ENCODE data around the gene ARHGAP44. TPM values are rescaled to one million over a fixed set of nuclear protein-coding genes. Genes with fewer than 3 reads are reported as not detected.
"Not testable (repeated sequence)": the region's sequence is repeated elsewhere in the genome, so short reads cannot be mapped to it uniquely, and the experiment has no call there.

ARHGAP44 gene
- total RNA-seq, 1 donor: 2.3 TPM

DNA sequence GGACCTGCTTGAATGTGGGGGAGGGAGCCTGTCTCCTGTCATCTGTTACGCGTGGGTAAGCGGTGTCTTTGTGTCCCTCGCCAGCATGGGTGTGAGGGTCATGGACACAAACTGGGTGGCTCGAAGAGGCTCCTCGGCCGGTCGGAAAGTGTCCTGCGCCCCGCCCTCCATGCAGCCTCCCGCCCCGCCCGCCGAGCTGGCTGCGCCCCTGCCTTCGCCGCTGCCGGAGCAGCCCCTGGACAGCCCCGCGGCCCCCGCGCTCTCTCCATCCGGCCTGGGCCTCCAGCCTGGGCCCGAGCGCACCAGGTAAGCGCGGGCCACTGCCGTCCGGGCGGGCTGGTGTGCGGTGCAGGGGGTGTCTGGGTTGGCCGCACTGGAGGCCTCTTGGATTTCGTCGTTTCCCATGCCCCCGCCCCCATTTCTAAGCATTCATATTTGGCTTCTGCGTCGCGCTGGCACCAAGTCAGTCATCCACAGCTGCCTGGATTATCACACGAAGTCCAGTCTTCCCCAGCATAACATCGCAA lies 184.8 kb downstream of the ARHGAP44 start:
- H3K4me3 ChIP-seq (ENCODE audit: low read depth, low read length): peak overlapping the region; percentile 13
- peak; percentile 10 for DNase-seq (ENCODE audit: low read depth)
- TF ChIP-seq, protein P1, sequence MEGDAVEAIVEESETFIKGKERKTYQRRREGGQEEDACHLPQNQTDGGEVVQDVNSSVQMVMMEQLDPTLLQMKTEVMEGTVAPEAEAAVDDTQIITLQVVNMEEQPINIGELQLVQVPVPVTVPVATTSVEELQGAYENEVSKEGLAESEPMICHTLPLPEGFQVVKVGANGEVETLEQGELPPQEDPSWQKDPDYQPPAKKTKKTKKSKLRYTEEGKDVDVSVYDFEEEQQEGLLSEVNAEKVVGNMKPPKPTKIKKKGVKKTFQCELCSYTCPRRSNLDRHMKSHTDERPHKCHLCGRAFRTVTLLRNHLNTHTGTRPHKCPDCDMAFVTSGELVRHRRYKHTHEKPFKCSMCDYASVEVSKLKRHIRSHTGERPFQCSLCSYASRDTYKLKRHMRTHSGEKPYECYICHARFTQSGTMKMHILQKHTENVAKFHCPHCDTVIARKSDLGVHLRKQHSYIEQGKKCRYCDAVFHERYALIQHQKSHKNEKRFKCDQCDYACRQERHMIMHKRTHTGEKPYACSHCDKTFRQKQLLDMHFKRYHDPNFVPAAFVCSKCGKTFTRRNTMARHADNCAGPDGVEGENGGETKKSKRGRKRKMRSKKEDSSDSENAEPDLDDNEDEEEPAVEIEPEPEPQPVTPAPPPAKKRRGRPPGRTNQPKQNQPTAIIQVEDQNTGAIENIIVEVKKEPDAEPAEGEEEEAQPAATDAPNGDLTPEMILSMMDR (IDR thresholded peaks at IDR 0.05; ENCODE audit: insufficient read depth, low read length): no peak

DNA sequence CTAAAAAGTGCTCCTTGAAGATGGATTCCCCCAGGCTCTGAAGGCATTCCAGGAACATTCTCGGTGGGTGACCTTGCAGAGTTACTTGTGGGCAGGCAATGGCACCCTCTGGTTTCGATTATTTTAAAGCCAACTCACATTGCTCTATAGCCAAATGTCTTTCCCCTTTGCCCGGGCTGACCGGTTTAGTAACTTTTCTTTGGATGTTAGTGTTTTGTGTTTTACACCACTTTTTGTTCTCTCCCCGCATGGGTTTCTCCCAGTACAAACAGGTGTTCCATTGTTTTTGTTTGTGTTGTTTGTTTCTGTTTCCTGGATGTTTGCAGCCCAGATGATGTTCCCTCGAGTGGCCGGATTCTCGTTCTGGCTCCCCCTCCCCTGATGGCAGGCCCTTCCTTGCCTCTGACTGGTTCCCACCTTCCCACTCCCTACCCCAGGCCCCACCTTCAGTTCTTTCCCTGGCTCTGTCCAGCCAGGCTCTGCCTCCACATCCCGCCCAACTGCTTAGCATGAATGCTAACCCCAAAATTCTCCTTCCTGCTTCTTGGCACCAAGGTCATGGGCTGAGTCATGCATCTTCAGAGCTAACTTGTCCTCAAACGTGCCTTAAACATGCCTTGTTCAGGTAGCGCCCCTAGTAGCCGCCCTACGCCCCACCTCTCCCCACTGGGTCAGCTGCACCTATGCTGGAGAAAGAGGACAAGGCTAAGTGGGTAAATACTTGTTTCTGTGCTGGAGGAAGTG lies 187.9 kb downstream of the ARHGAP44 start:
- DNase-seq (ENCODE audit: low read depth): peak; percentile 20
- H3K4me3 ChIP-seq (ENCODE audit: low read depth, low read length): no peak overlapping the region
- TF ChIP-seq, protein P1 (IDR thresholded peaks at IDR 0.05; ENCODE audit: insufficient read depth, low read length): no peak

DNA sequence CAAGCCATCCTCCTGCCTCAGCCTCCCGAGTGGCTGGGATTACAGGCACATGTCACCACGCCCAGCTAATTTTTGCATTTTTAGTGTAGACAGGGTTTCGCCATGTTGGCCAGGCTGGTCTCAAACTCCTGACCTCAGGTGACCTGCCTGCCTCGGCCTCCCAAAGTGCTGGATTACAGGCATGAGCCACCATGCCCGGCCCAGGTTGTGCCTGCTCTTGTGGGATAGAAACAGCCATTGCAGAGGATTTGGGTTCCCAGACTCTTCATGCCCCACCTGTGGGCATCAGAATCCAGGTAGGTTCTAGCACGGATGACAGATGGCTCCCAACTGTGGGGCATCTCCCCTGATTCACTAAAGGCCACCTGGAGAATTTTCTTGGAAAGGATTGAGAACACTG lies 189.5 kb downstream of the ARHGAP44 start:
- not testable (repeated sequence) for H3K4me3 ChIP-seq (ENCODE audit: low read depth, low read length); DNase-seq (ENCODE audit: low read depth)

DNA sequence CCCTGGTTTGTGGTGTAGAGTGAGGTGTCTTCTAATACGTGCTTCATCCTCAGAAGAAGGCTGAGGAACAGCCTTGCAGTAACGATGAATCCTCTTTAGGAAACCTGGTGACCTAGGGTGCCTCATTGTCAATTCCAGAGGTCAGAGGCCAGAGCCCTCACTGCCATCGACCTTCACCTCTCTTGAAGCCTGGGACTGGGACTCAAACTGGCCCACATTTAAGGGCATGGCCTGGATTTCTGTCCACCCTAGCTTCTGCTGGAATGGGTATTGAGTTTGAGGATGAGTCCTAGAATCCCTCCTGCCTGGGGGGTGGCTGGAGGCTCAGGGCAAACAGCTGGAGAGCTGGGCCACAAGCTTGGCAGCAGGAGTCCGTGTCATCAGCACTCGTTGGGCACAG lies 189.9 kb downstream of the ARHGAP44 start:
- no peak overlapping the region for H3K4me3 ChIP-seq (ENCODE audit: low read depth, low read length)
- DNase-seq (ENCODE audit: low read depth): no peak
- TF ChIP-seq, protein P1 (IDR thresholded peaks at IDR 0.05; ENCODE audit: insufficient read depth, low read length): no peak

DNA sequence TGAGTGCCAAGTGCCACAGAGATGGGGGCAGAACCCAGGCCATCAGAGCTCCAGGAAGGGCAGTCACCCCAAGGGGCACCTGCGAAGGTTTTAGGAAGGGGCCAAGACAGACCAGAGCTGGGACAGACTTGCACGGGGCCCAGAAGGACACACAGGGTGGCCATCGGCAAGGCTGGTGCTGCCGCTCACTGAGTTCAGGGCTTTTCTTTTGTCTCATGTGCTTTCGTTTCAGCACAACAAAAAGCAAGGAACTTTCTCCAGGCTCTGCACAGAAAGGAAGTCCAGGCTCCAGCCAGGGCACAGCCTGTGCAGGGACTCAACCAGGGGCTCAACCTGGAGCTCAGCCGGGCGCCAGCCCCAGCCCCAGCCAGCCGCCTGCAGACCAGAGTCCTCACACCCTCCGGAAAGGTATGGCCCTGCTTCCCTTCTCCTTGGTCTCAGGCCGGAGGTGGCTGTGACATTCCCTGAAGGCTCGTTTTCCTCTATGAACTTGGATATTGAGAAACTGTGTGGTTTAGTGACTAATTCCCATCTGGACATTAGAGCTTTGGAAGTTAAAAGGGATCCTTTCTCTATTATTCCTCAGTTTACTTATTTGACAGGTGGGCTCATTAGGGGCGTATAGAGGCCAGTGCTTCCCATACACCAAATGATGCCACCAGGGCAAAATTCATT lies 190.7 kb downstream of the ARHGAP44 start:
- no peak overlapping the region for H3K4me3 ChIP-seq (ENCODE audit: low read depth, low read length)
- TF ChIP-seq, protein P1 (IDR thresholded peaks at IDR 0.05; ENCODE audit: insufficient read depth, low read length): no peak
- DNase-seq (ENCODE audit: low read depth): no peak

DNA sequence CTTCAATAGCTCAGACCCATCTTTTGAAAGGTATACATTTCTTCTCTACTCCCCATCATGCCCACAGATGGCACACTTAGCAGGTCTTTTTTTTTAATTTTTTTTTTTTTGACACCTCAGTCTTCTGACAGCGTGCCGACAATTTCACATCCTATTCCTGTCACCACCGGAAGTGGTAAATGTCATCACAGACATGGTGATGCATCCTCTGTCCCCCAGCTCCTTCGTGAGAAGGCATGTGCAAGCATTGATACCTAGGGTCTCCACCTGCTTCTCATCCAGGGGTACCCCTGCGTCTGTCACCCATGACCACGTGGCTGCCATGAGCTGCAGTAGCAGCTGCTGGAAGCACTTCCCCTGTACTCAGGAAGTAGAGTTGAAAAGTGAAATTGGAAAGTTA lies 192.9 kb downstream of the ARHGAP44 start:
- TF ChIP-seq, protein P1 (IDR thresholded peaks at IDR 0.05; ENCODE audit: insufficient read depth, low read length): no peak
- H3K4me3 ChIP-seq (ENCODE audit: low read depth, low read length): no peak overlapping the region
- DNase-seq (ENCODE audit: low read depth): no peak
